HG03060 (cell line): Measurements from ENCODE around the gene SETD3.

Experiments
- ATAC-seq: cut with Tn5 transposase; IDR thresholded peaks from one replicate; pipeline ENCODE4 v1.9.1; 2021; ENCODE audit warnings: low read depth, moderate number of reproducible peaks; ENCODE audit not compliant: unreplicated experiment

Gene SETD3

DNA sequence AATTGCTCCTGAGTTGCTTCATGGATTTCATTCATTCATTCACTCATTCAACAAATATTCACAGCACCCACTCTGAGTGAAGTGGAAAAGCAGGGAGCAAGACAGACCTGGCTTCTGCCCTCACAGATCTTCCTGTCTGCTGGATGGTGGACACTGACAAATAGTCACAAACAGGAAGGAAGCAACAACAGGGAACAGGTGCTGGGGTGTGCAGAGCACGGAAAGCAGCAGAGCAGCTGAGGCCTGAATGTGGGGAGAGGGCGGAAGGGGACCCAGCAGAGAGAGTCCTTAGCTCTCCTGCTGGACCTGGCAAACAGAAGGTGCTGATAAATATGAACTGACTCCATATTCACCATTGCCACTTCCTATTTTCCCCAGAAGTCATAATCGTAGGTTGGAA lies 54.4 kb downstream of the SETD3 start:
- no peak for ATAC-seq

DNA sequence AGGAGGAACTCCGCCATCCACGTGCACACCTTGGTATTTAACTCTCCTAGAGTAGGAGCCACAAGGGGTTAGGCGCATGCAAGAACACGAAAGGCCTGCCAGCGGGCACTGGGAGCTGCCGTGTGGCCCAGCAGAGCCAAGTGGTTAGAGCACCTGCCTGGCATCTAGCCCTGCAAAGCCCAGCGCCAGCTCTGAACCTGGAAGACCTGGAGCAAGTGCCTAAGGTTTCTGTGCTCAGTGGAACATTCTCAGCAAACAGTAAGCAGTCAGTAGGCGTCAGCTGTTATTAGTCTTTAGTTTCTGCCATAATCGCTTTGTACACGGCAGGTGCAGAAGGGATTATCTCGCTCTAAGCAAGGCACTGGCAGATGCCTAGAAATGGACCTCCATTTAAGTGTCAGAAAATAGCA lies 55.4 kb downstream of the SETD3 start:
- ATAC-seq: no peak

DNA sequence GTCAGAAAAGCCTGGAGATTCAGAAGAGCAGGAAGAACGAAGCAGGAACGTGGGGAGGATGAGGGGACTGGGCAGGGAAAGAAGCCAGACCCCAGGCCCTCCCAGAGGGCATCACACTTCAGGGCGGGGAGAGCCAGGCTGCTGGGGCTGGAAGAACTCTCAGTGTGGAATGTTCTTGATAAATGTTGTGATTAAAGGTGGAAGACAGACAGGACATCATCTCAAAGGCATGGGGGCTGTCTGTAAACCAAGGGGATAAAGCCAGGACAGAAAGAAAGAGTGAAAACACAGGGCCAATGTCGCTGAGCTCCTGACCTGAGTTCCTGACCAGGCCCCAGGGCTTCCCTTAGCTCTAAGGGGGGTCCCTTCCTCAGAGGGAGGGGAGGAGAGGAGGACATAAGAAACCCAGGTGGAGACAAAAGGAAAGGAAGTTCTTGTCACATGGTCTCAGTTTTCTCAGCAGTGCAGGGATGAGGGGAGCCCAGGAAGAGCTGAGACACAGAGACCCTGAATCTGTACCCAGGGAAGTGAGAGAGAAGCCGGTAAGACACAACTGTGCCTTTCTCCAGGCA lies 56.3 kb downstream of the SETD3 start:
- no peak for ATAC-seq

DNA sequence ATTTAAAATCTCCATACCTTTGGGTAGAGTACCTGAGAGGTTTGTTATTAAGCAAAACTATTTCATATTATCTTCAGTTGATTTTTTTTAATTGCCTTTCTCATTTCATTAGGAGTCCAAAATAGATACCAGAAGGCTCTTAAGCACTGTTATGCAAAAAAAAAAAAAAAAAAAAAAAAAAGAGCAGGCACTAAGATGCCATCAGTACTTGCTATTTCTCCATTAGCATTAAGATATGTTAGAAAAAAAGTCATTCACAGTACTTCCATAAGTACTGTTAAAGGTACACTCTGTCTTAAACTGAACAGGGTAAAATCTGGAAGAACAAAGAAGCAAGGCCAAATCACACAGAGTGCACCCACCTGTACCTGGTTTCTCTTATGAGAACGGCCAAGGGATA lies 57.2 kb downstream of the SETD3 start:
- no peak for ATAC-seq

- no peak for ATAC-seq
Measured at GRCh38 chr14:99422228-99423010, 58.2 kb downstream of the SETD3 start.

DNA sequence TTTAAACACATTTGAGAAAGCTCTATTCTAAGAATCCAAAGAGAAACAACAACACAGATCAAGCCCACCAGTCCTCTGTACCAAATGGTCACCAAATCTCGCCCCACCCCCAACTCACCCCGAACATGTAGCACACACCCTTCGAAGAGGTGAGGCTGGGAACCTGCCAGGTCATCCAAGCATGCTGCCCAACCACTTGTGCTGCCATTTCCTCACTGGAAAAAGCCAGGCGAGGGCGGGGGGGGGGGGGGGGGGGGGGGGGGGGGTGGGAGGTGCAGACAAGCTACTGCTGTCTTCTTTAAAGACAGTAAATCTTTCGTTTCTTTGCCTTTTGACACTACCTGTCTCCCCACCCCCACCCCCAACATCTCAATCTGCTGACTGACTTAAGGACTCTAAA lies 59.9 kb downstream of the SETD3 start:
- ATAC-seq: no peak

DNA sequence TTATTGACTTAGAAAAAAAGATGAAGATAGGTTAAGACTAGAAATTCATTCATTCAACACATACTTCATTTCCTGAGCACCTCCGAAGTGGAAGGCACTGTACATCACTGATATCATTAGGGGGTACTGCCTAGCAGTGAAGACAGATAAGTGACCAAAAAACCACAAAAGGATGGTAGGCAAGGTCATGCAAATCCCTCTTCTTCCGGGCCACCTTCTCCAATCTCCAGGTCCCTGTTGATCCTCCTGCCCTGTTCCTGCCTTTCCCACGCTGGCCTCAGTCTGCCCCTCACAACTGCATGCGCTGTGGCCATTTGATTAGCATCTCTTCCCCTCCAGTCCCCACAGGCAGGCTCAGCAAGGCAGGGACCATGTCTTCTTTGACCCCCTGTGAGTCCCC lies 60.8 kb downstream of the SETD3 start:
- no peak for ATAC-seq

GRCh38 chr14:99418242-99418641 lies 62.4 kb downstream of the SETD3 start:
- no peak for ATAC-seq

DNA sequence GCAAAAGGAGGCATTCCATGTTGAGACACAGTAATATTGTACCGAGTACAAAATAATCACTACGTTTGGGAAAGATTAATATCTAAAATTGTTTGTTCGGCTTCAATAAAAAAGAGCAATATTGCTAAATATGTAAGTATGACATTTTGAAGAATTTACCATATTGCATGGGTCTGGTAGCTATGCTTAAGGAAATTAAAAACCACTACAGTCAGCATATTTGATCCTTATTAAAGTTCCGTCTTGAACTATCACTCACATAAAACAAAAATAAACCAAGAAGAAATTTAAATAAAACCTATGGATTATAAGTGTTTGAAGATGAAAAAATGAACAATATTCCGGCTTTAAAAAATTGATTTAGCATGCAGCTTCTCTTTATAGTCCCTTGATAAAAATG lies 63.8 kb downstream of the SETD3 start:
- no peak for ATAC-seq

DNA sequence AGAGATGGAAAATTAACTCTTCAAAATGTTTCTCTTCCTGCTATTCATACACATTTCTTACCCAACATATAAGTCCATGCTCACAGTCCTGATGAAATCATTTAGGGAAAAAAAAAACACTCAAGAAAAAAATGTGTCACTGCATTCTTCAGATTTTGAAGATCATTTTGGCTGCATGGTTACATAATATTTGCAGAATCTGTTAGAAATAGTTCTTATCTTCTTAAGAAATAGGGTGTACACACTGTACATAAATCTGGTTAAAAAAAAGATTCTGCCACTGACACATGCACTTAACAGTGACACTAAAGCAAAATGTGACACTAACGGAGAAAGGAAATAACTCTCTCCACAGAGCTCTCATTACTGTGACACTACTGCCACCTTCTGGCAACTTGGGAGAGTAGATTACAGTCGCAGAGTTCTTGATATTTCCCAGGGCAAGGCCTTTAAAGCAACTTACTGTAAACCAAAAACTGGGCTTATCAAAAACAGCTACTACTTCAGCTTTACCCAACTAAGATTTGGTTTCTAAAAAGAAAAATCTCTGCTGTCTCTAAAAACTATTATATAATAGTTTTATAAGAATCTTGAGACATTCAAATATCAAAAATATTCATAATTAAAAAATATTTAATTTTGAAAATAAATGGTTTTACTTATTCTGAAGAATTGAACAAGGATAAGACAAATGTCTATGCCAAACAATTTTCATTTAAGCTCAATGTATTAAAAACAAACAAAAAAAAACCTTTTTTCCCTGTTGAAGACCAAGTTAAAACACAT lies 65.0 kb downstream of the SETD3 start:
- peak; percentile 88 for ATAC-seq

GRCh38 chr14:99413911-99414310 lies 66.7 kb downstream of the SETD3 start:
- no peak for ATAC-seq

DNA sequence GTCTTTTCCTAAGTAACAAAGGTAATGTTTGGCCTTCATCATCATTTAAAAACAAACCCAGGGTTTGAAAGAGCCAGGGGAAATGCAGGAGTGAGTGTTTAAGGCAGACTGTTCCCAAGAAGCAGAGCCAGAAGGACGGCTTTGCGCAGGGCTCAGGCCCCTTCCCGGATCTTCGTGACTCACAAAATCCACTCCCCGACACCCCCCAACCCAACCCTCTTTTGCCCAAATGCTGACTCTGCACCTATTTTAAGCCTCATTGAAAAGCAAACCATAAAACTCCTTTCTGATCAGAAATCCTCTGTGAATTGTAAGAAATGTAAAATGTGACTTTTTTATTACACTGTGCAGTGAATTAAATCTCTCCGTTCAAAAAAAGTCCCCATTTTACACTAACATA lies 67.5 kb downstream of the SETD3 start:
- ATAC-seq: no peak

DNA sequence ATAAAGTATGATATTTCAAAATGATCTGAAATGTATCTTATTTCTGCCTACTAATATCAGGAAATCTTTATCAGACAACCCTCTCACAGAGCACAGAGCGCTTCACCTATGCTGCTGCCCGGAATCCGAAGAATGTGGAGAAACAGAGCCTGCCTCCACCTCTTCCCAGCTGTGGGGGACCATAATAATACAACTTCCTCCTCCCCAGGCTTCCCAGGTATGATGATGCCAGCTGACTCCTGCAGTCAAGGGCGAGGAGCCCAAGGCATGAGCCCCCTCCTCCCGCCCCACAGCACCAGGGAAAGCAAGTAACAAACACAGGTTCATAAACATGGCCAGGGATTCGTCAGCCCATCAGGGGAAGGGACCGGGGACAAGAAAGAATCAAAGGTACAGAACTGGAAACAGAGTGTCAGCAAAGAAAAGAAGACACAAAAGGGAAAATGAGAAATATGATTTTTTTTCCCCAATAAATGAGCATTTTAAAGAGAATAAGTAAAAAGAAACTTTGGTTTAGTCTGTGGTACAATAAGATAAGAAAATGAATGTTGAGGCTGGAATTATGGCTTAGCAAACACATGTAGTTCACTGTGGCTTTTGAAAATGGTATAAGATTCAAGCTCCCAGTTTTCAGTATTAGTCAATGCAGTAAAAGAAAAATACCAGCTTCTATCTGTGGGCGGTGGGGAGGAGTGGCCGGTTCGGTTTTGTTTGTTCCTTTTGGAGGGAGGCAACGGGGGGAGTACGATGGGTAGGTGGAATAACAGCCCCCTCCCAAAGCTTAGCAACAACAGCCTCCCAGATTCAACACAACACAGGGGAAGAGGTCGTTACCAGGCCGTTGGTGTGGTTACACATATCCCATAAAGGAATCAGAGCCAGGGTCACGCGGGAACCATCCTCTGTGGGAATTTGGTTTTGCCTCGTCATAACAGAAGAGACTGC lies 68.3 kb downstream of the SETD3 start:
- ATAC-seq: no peak

DNA sequence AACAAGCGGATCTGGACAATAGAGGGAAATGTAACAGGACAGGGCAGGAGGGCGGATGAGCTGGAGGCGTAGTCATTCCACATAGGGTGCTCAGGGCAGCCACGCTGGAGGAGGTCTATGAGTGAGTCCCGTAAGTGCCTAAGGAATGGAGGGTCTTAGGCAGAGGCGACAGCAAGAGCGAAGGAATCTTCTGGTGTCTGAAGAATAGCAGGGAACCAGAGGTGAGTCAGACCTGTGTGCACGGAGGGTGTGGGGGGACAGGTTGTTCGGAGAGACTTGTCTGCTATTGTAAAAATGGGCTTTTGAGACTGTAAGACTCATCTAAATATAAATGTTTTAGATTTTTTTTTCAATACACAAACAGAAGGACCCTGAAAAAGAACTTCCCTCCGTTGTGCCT lies 70.6 kb downstream of the SETD3 start:
- no peak for ATAC-seq

- no peak for ATAC-seq
Measured at GRCh38 chr14:99408971-99409289, 71.7 kb downstream of the SETD3 start.

GRCh38 chr14:99408286-99408970 lies 72.2 kb downstream of the SETD3 start:
- no peak for ATAC-seq

DNA sequence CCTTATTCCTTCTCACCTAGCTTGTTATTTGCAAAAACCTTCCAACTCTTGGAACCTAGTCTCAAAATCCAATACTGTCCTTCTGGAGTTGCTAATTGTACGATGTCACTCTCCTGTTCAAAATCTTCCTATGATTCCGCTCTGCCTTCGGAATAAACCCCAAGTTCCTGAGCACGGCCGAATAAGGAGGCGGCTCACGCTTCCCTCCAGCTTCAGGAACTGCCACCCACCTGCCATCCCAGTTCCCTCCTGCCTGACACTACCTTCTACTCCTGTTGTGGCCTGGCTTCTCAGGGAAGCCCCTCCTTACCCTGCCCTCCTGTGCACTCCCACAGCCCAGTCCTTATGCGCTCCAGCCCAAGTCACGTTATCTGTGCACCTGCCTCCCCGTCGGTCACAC lies 73.2 kb downstream of the SETD3 start:
- no peak for ATAC-seq

- no peak for ATAC-seq
Measured at GRCh38 chr14:99402950-99403349, 77.7 kb downstream of the SETD3 start.

- ATAC-seq: no peak
Measured at GRCh38 chr14:99402285-99402648, 78.4 kb downstream of the SETD3 start.

DNA sequence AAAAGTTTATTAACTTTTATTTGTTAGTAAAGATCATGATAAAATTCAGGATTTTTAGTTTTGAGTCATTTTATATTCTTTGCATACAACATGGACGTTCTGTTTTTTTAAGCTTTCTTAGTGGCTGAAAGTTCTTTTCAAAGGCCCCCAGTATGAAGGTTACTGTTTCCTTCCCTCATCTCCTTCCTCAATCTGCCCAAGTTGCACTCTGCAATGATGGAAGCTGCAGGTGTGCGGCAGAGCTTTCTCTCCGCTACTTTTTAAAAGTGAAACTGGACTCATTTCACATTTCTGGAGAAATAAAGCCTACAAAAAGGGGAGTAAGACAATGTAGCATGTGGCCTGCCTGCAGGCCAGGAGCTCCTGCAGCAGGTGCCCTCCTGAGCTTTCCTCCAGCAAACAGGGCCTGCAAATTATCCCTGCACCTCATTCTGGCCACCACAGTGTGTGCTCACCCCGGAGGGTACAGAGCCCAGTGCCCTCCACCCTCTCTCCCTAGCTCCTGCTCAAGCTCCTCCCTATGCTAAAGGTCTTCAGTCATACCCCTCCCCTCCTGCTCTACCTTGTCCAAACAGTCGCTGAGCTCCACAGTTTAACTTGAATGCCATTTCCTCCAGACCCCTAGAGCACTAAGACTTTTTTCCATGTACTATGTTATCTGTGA lies 78.9 kb downstream of the SETD3 start:
- ATAC-seq: no peak
